K562 (cell line): ENCODE measurements around the gene APPL2. TPM values are rescaled to one million over a fixed set of nuclear protein-coding genes. Genes with fewer than 3 reads are reported as not detected.
A peak's percentile ranks its signal among the peaks of the same experiment; 100 is the strongest.

Experiments used
- AFF4 ChIP-seq: sonication (generic); formaldehyde crosslinking; IDR thresholded peaks from 2 replicates; pipeline ENCODE4 v1.8.0; 2023; ENCODE audit warnings: mild to moderate bottlenecking, missing genetic modification reagents
- CAMTA2 ChIP-seq: fragments of 250-450 bp; sonication (Bioruptor Pico); conservative IDR thresholded peaks from 2 replicates; pipeline ENCODE4 v1.5.1; 2022
- CHD1 ChIP-seq: fragments of 200-600 bp; sonication (generic); IDR thresholded peaks from one replicate; pipeline ENCODE4 v1.6.1; 2012; ENCODE audit warnings: mild to moderate bottlenecking, moderate library complexity, low read length, inconsistent platforms
- CREB3L1 ChIP-seq: fragments of 450-650 bp; IDR thresholded peaks from 2 replicates; pipeline ENCODE4 v1.6.1; 2014; ENCODE audit warnings: low read depth, mild to moderate bottlenecking, moderate library complexity, borderline replicate concordance
- DMBX1 ChIP-seq: fragments of 250-450 bp; sonication (Bioruptor Pico); IDR thresholded peaks from 2 replicates; pipeline ENCODE4 v1.8.0; 2022; ENCODE audit warnings: inconsistent platforms, mild to moderate bottlenecking, moderate library complexity, borderline replicate concordance
- DPF2 ChIP-seq: fragments of 450-650 bp; IDR thresholded peaks from 2 replicates; pipeline ENCODE4 v1.6.1; 2016
- ESRRA ChIP-seq: fragments of 450-650 bp; IDR thresholded peaks from 2 replicates; pipeline ENCODE4 v1.6.1; 2014; ENCODE audit warnings: low read depth, mild to moderate bottlenecking, moderate library complexity, borderline replicate concordance
- ETV6 ChIP-seq, 3 experiments: fragments of 150-350 bp in 1 of 3; sonication (generic) in 1 of 3; formaldehyde crosslinking in 1 of 3; IDR thresholded peaks; 2 replicates each; pipeline versions ENCODE4 v1.6.1 to v1.8.0; 2014 to 2022; ENCODE audit warnings: borderline replicate concordance in 2 of 3, low read depth in 2 of 3, antibody characterized with exemption in 1 of 3, low read length in 1 of 3, mild to moderate bottlenecking in 1 of 3, missing genetic modification reagents in 1 of 3
- HDAC2 ChIP-seq: fragments of 450-650 bp; IDR thresholded peaks from 2 replicates; pipeline ENCODE4 v1.6.1; 2016; ENCODE audit warnings: mild to moderate bottlenecking
- JUN ChIP-seq, 2 experiments: sonication (generic) in 1 of 2; formaldehyde crosslinking in 1 of 2; IDR thresholded peaks; 2 replicates each; pipeline versions ENCODE4 v1.6.1 to v1.8.0; 2012 to 2022; ENCODE audit warnings: borderline replicate concordance in 2 of 2, mild to moderate bottlenecking in 2 of 2, improper control_type of control experiment in 1 of 2, low read depth in 1 of 2, low read length in 1 of 2, missing genetic modification reagents in 1 of 2
- KDM1A ChIP-seq, 2 experiments: fragments of 450-650 bp; IDR thresholded peaks; 2 replicates each; pipeline ENCODE4 v1.6.1; 2016; ENCODE audit warnings: mild to moderate bottlenecking in 2 of 2
- KLF6 ChIP-seq: fragments of 250-450 bp; sonication (Bioruptor Pico); IDR thresholded peaks from 2 replicates; pipeline ENCODE4 v1.4.0; 2020; ENCODE audit warnings: mild to moderate bottlenecking, moderate library complexity, borderline replicate concordance
- MECOM ChIP-seq: fragments of 250-450 bp; sonication (Bioruptor Pico); IDR thresholded peaks from 2 replicates; pipeline ENCODE4 v1.8.0; 2022; ENCODE audit warnings: inconsistent platforms
- RB1 ChIP-seq: fragments of 450-650 bp; IDR thresholded peaks from 2 replicates; pipeline ENCODE4 v1.6.1; 2017; ENCODE audit warnings: low read depth, mild to moderate bottlenecking
- TBP ChIP-seq: optimal IDR thresholded peaks from 2 replicates; pipeline ENCODE3; 2011; ENCODE audit warnings: low read depth, low read length, improper control_type of control experiment
- TCF3 ChIP-seq: sonication (generic); formaldehyde crosslinking; IDR thresholded peaks from 2 replicates; pipeline ENCODE4 v1.4.0; 2020; ENCODE audit warnings: mild to moderate bottlenecking, missing genetic modification reagents
- TSC22D4 ChIP-seq: fragments of 450-650 bp; IDR thresholded peaks from 2 replicates; pipeline ENCODE4 v1.6.1; 2016; ENCODE audit warnings: missing genetic modification characterization, missing biosample characterization, control low read depth
- ZNF140 ChIP-seq: fragments of 250-450 bp; sonication (Bioruptor Pico); IDR thresholded peaks from 2 replicates; pipeline ENCODE4 v1.8.0; 2021; ENCODE audit warnings: moderate library complexity, mild to moderate bottlenecking, inconsistent platforms
- ZNF3 ChIP-seq: fragments of 250-450 bp; sonication (Bioruptor Pico); IDR thresholded peaks from 2 replicates; pipeline ENCODE4 v1.5.0; 2021; ENCODE audit warnings: mild to moderate bottlenecking, moderate library complexity
- ZNF324 ChIP-seq: fragments of 250-450 bp; sonication (Bioruptor Pico); IDR thresholded peaks from 2 replicates; pipeline ENCODE4 v1.4.0; 2020; ENCODE audit warnings: mild to moderate bottlenecking
- ZNF584 ChIP-seq: fragments of 200-800 bp; sonication (Bioruptor generic); IDR thresholded peaks from 2 replicates; pipeline ENCODE4 v1.6.1; 2016; ENCODE audit warnings: low read depth, mild to moderate bottlenecking, missing genetic modification characterization, missing compliant biosample characterization
- polyA plus RNA-seq, 8 experiments: library from polyadenylated mRNA; depleted of rRNA in 4 of 8; stranded (reverse) in 5 of 8; unstranded in 3 of 8; fragments of >200 nt; fragmentation: Nextera tagmentation in 2 of 8; fragmentation: Illumina TruSeq in 1 of 8; extraction: Ambion mirVana in 2 of 8; extraction: Trizol in 1 of 8; gene quantifications; 2 replicates each; pipeline versions ENCODE4 v1.2.1 to v1.2.3, GENCODE V29; 2011 to 2014; ENCODE audit warnings: inconsistent platforms in 1 of 8, missing spikeins in 1 of 8
- total RNA-seq, 7 experiments: library from RNA; depleted of rRNA in 6 of 7; stranded (reverse); fragments of >200 nt in 6 of 7; fragmentation: Illumina TruSeq in 2 of 7; extraction: Trizol in 2 of 7; gene quantifications; 2 replicates each; pipeline versions ENCODE4 v1.2.1 to v1.2.3, GENCODE V29; 2011 to 2021; ENCODE audit warnings: low replicate concordance in 1 of 7
- TF ChIP-seq, protein P1 (sequence below): fragments of 450-650 bp; conservative IDR thresholded peaks from 2 replicates; pipeline ENCODE4 v1.6.1; 2016; ENCODE audit warnings: missing genetic modification characterization, low read depth, mild to moderate bottlenecking, missing compliant biosample characterization, moderate library complexity

The APPL2 gene
- total and polyA plus RNA-seq, 9 of the 15 experiments (the other 6 are each of a cell fraction or from before 2014, with no cell fraction given): 2.1 to 14.4 (median 8.2) TPM

- TF ChIP-seq TSC22D4 (tag) (no peak), MECOM (CRISPR knock-in tag) (no peak), DMBX1 (CRISPR knock-in tag) (no peak), ZNF140 (no peak), HDAC2 (peak; percentile 79), DPF2 (no peak), CHD1 (no peak), ZNF3 (no peak), CREB3L1 (no peak), KDM1A (IDR thresholded peaks at IDR 0.05) (peak; percentile 24 to 62; a peak in 2 of 4 replicates), ZNF324 (no peak), TCF3 (no peak), JUN (IDR thresholded peaks at IDR 0.05; ENCODE audit: borderline replicate concordance, low read depth, low read length) (no peak), JUN (CRISPR knock-in tag; IDR thresholded peaks at IDR 0.05; ENCODE audit: borderline replicate concordance) (no peak), RB1 (no peak), ZNF584 (CRISPR knock-in tag) (no peak), KLF6 (no peak), TBP (no peak), AFF4 (CRISPR knock-in tag) (no peak), ETV6 (IDR thresholded peaks at IDR 0.05; ENCODE audit: borderline replicate concordance in 1 of 2, low read depth in 2 of 2, low read length in 1 of 2) (no peak), ETV6 (CRISPR knock-in tag; IDR thresholded peaks at IDR 0.05; ENCODE audit: borderline replicate concordance) (no peak), CAMTA2 (CRISPR knock-in tag) (no peak), ESRRA (no peak)
- TF ChIP-seq, protein P1, sequence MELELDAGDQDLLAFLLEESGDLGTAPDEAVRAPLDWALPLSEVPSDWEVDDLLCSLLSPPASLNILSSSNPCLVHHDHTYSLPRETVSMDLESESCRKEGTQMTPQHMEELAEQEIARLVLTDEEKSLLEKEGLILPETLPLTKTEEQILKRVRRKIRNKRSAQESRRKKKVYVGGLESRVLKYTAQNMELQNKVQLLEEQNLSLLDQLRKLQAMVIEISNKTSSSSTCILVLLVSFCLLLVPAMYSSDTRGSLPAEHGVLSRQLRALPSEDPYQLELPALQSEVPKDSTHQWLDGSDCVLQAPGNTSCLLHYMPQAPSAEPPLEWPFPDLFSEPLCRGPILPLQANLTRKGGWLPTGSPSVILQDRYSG: no peak
Measured at GRCh38 chr12:105235281-105235731, 668 bp downstream of the APPL2 start (continued).
